Measurements from ENCODE around the gene CRACR2A.

GRCh38 chr12:3645091-3645490, 107.8 kb downstream of the CRACR2A start:
- TF ChIP-seq CTCF (IDR thresholded peaks at IDR 0.05) = no peak
- TF ChIP-seq EP300 (IDR thresholded peaks at IDR 0.05) = no peak
- TF ChIP-seq POLR2A (IDR thresholded peaks at IDR 0.05; ENCODE audit: low read depth) = no peak
